Activated CD8-positive, alpha-beta memory T cell treated with anti-CD3 and anti-CD28 coated beads, Interleukin-2, amount 50 U/mL, for 1 hour (primary cell): ENCODE results near the gene MCTP2.

Source experiments
- DNase-seq: peaks from one replicate; pipeline ENCODE4 v3.0.0-alpha.2; 2020; ENCODE audit errors: extremely low read depth

The MCTP2 gene, protein sequence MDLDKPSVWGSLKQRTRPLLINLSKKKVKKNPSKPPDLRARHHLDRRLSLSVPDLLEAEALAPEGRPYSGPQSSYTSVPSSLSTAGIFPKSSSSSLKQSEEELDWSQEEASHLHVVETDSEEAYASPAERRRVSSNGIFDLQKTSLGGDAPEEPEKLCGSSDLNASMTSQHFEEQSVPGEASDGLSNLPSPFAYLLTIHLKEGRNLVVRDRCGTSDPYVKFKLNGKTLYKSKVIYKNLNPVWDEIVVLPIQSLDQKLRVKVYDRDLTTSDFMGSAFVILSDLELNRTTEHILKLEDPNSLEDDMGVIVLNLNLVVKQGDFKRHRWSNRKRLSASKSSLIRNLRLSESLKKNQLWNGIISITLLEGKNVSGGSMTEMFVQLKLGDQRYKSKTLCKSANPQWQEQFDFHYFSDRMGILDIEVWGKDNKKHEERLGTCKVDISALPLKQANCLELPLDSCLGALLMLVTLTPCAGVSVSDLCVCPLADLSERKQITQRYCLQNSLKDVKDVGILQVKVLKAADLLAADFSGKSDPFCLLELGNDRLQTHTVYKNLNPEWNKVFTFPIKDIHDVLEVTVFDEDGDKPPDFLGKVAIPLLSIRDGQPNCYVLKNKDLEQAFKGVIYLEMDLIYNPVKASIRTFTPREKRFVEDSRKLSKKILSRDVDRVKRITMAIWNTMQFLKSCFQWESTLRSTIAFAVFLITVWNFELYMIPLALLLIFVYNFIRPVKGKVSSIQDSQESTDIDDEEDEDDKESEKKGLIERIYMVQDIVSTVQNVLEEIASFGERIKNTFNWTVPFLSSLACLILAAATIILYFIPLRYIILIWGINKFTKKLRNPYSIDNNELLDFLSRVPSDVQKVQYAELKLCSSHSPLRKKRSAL

DNA sequence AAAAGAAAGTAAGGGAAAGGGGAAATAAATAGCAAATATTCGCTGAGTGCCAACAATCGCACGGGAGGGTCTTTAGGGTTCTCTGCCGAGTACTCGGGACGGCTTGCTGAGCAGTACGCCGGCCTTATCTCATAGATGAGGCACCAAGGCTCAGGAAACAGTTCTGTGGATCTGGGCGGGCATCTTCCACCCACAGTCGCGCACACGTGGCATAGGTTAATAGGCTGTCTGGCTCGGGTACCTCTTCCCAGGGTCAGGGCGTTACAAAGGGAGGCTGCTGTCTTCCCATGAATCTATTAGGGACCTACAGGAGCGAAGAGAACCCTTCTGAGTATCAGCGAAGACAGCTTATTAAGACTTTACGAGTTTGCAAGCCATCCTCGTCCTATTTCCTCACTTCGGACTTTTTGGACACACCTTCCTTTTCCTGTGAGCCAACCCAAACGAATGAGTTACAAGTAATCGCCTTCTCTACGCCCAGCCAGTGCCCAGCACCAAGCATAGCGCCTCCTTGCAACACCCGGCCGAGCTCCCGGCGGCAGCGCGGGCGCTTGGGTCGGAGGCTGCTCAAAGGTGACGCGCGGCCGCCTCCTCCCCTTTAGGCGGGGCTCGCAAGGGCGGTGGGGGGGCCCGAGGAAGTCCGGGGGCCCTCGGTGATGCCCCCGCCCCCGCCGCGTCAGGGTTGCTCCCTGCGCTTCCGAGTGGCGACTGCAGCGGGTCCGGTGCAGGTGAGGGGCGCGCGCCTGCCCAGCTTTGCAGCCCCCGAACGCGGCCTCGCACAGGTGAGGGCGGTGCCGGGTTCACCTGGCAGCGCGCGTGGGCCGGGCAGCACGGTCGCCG lies at the start of gene MCTP2:
MCTP2 (plus strand) TSS at position 679 of the 840 bp plus-strand sequence. CDS start 66,705 bp downstream, outside the sequence.
- DNase-seq: no peak

DNA sequence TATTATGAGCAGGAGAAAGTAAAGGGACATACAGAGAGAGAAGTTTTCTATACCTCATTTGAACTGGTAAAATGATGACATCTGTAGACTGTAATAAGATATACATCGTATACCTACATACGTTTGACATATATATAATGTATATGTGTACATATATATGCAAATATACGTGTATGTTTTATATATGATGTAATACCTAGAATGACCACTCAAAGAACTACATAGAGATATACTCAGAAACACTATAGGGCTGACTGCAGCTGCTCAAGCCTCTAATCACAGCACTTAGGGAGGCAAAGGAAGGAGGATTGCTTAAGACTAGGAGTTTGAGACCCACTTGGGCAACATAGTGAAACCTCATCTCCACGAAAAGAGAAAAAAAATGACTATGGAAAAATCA lies 48.5 kb upstream of the MCTP2 start:
- no peak for DNase-seq

DNA sequence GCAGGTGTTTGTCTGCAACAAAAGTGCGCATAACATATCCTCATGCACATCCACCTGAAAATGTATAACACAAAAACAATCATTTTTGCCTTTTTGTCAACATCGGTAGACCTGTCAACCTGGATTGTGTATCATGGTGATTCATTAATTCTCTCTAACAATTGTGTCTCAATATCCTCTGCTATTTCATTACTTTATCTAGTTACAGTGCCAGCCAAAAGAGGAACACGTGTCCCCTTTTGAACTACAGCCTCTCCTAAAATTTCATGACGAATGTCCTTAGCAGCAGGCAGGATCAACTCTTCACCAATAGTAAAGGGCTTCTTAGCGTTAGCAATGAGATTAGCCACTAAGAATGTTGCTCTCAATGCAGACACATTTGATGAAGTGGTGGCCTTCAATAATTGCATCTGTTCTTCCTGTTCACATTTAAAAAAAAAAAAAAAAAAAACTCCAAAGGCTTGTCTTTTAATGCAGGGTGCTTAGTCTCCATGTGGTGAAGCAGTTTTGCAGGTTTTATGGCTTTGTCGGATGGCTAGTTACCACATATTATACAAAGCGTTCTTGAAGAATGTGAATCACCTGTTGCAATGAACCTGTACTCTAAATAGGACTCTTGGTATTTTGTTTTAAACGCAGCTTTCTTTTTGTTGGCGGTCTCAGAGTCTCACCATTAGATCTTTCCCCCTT lies 45.7 kb upstream of the MCTP2 start:
- DNase-seq: no peak

DNA sequence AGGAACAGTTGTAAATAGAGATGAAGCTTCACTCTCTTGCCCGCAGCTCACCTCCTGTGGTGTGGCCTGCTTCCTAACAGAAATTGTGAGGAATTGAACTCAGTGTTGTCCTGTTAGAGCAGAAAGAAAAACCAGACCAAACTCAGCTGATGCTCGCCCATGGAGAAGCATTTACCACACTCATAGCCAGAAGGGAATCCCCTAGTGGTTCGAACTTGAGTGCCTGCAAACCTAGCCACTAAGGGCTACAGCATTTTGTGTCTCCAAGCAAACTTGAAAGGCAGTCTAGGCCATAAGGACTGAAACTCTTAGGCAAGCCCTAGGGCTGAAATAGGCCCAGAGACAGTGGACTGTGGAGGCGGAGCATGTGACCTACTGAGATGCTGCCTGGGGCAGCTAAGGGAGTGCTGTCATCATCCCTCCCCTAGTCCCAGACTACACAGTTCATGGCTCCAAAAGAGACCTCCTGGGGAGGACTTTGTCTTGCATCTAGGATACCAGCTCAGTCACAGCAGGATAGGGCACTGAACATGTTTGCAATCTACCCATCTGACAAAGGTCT lies 44.5 kb upstream of the MCTP2 start:
- no peak for DNase-seq

DNA sequence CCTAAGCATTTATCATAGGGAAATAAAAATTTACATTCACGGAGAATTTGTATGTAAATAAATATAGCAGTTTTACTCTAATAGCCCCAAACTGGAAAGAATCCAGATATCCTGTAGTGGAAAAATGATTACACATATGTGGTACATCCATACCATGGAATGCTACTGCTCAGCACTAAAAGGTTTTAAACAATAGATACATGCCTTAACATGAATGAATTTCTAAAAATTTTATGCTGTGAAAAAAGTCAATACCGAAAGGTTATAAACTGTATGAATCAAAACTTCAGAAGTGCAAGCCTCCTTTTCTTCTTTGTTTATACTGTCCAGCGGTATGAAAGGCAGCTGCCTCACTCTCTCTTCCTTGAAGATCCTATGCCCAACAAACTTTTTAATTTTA lies 37.5 kb upstream of the MCTP2 start:
- no peak for DNase-seq

DNA sequence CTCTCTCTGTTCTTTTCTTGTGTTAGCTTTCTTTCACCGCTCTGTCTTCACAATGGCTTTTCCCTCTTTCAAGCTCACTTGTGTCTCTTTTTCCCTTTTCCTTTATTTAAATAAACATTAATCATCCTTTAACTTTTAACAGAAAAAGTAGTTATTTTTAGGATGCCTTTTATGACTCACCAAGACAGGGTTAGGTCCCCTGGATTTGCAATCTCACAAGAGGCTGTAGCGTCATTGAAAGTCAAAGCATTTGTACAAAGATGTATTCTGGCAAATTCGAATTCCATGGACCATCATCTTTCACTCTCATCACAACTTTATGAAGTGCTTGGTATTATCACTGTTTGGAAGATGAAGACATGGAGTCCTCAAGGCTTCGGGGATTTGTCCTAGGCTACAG lies 34.8 kb upstream of the MCTP2 start:
- DNase-seq: no peak

DNA sequence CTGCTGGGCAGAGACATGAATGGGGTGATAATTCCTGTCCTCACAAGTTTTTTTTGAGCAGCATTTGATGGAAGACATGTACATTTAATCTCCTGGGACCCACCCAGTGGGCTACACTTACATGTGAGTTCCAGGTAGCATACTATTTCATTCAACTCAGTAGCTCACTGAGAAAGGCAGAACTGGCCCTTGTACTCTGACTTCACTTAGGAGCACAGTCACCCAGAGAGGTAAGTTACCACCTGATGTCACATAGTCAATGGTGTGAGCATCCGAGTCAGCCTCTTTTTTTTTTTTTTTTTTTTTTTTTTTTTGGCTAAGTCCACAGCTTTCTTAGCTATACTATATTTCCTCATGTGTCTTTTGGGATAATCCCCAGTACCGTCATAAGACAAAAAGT lies 32.7 kb upstream of the MCTP2 start:
- DNase-seq: no peak

DNA sequence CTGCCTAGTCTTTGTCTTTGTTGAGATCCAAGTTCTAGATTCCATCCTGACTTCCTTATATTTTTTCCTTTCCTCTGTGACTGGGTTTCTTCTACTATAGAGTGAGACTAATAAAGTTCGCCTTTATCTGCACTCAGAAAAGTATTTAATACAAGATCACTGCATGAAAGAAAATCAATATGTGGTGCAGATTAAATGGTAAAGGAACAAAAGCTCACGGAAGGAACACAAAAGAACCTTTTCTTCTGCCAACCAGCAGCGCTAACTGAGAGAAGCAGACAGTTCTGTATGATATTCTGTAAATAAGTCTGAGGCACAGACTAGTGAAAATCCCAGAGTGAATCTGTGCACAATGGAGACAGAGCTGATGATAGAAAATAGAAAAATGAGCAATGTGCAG lies 31.6 kb upstream of the MCTP2 start:
- no peak for DNase-seq

DNA sequence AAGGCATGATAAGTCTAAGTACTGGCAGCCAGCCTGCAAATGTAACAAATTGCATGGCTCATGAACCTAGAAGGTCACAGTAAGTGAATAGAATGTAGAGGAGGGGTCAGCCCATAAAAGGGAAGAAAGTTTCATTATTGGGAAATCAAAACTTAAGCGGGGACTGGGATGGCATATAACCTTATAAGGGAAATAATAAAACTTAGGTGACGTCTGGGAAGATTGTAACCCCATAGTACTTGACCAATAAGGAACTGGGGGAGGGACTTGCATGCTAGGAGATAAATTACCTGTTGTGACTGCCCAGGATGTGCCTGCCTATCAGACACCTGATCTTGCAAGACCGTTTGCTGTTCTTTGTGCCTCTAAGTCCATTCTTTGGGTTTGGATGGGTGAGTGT lies 28.1 kb upstream of the MCTP2 start:
- DNase-seq: no peak

DNA sequence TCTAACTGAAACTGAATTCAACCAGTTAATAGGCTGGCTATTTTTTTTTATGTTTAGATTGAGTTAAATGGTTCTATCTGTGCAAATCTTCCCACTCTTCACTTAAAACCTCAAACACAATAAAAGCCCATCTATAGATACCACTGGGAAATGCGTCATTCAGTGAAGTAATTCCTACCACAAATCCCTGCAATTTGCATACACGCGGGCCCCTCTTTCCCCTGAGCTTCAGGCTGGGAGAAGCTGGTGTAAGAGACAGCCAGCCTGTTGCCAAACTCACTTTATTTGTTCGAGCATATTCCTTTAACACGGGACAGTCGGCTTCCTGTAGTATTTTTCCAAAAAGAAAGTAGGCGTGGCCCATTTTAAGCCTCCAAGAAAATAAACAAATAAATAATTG lies 26.0 kb upstream of the MCTP2 start:
- DNase-seq: no peak

DNA sequence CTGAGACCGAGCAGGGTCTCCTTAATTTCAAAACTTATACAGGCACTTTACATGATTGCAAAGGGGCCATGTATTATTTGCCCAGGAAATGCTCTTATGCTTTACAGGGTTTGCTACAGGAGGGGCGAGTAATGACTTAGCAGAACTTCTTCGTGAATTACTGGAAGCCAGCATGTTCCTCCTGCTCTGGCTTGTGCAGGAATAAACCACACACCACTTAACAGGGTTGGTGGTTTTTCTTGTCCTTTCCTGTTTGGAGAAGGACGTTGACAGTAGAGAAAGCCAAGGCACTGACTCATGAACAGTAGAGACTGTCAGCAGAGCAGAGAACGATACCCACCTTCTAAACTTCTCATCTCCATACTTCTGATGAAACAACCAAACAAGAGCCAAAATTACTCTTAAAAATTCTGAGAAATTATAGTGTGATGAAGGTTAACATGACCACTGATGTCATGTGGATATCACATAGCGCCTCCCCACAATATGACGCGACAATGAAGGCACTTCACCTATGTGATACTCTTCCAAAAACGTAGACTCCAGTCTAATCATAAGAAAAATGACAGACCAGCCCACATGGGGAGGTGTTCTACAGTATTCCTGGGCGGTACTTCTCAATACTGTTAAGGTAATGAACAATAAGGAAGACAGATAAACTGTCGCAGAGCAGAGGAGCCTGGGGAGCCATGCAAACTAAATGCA lies 24.7 kb upstream of the MCTP2 start:
- DNase-seq: no peak

DNA sequence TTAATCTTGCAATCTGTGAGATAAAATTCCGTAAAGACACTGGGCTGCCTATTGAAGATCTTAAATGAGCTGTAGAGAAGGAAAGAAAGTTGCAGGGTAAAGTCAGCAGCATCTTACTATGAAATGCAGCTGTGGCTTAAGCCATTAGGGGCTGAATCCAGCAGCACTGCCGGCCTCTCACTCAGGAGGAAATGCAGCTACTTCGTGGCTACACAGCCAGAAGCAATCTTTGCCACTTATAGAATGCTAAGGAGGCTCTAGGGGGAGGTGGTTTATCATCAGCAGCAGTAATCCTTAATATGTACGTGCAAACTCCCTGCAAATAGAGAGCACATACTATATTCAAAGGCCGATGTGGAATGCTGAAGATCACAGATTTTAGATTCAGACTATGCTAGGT lies 19.1 kb upstream of the MCTP2 start:
- DNase-seq: no peak

DNA sequence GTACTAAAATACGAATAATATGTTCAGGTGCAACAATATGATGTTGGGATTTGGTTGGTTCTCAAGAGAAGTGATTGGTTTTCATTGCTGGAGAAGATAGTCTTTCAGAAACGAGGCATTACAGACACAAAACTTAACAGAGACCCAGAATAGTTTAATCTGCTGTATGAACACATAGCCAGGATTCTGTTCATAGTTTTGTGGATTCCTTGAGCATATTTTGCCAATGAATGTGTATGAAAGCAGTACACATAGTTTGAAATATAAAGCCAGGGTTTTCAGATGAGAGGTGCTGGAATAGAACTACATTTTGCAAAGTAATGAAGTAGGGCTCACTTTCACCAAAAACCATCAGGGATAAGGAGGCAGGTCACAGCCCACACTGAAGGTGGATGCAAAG lies 5.7 kb upstream of the MCTP2 start:
- no peak for DNase-seq

DNA sequence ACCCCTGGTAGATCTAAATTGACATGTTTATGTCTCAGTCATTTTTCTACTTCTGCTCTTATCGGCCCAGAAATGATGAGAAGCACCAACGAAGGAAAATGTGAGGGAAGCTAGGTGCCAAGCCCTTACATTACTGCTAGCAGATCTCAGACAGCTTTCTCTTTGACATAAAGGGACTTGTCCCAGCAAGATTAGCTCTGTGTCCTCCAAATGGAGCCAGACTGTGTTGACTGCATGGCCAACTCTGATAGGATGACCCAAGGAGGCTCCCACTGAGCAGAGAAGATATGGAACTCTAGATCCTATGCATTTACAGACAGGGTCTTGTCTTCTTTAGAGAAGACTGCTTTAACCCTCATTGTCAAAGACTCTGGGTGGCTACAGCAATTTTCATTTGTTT lies 2.8 kb upstream of the MCTP2 start:
- no peak for DNase-seq

DNA sequence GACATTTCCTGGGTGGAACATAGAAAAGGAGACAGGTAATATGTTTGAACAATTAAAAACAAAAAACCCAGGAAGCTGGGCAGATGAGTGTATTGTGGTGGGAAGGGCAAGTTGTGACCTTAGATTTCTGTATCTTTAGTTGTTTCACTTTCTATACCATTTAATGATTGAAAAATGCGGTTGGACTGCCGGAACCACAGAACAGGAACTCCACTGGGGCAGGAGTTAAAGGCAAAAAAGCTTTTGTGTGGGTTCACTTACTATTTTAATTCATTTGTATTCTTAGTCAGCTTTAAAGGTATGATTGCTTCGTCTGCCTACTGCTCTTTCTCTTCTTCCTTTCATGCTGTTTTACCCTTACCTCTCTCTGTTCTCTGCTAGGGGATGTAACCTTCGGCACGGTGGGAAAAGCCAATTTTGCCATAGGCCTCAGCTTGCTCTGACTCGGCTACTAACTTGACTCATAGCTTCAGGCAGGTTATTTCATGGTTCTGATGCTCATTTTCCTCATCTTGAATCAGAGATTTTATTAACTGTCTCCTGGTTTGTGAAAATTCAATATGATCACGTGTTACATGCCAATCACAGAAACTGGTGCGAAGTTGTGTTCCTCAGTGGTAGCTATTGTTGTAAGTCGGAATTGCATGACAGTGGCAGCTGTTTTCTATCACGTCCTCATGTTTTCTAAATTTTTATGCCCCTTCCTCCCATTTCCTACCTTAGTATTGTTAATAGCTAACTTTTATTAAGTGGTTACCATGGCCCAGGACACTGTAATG lies 1.6 kb upstream of the MCTP2 start:
- no peak for DNase-seq

DNA sequence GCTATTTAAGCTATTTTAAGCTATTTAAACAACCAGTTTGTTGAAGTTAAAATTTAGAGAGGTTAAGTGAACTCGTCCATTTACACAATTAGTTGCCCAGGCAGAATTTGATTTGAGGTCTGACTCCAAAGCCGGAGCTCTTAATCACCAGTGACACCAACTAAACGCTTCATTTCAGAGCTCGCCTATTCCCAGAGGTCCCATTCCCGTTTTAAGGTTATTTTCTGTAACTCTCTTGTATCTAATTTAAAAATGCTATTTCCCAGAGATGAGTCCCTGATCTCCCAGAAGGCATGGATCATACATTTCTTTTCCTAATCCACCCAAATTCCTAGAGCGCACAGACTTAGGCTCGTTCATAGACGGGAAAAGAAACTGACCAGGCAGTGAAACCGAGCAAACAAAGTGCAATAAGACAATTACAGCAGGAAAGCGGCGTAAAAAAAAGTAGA lies 904 bp upstream of the MCTP2 start:
- no peak for DNase-seq

DNA sequence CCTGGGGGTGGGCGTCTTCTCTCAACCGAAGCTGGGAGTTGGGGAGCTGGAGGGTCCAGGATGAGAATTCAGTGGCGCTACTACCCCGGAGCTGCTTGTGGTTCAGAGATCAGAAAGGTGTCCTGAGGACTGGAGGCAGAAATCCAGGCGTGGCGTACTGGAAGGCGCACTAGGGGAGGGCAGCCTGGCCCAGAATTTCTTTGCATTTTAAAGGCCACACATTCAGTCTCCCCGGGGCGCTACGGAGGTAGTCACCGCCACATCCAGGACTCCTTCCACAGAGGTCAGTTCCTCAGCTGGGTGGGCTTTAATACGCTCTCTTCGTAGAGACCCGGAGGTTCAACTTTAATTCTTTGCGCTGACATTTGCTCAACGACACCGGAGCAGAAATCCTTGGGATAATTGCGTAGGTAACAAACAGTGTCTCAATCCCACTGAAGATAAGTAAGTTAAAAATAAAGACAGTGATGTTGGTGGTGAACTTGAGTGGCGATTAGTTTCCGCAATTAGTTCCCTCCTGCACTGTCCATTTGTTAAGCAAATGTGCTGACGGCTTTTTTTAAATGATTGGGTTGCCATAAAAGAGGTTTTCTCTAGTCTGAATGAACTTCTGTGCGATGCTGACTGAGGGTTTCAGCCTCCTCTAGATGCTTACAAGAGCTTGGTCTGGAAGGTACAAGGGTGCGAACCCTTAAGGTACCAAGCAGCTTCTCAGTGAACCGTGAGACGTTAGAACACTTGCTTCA lies 535 bp downstream of the MCTP2 start:
- DNase-seq: no peak

DNA sequence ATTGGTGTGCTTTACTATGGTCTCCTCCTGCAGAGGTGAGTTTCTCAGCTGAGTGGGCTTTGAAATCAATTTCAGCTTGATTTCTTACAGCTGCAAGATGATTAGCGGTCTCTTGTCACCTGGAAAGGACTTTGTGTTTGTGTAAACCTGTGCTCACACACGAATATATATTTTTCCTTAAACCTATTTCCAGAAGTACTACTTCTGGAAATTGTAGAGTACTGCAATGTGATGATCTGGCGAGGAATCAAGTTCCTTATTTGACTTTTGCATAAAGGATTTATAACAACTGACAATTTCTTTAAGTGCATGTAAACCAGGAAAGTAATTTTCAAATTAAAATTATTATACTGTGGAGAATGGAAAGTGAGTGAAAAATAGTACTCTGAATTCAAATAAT lies 2.1 kb downstream of the MCTP2 start:
- DNase-seq: no peak

DNA sequence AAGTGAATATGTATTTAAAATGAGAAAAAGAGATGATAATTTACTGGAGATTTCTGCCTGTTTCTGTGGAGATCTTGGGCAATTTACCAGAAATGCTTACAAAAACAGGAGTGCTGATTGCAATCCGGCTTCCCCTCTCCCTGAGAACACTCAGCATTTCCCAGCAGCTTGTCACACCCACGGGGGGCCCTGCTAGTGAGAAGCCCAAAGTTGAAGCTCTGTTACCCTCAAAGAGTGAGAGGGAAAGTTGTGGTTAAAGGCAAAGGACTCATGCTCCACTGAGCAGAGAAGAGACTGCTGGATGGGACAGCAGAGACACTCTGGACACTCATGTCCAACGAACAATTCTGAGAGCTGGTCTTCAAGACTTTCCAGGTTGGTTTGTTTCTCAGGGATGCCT lies 2.9 kb downstream of the MCTP2 start:
- DNase-seq: no peak
